ENCODE data around the gene PARP1.
"Not testable (repeated sequence)": the region's sequence is repeated elsewhere in the genome, so short reads cannot be mapped to it uniquely, and the experiment has no call there.

PARP1 gene

GRCh38 chr1:226429858-226430715 is 22.2 kb upstream of the PARP1 start:
- no peak for TF ChIP-seq CTCF (IDR thresholded peaks at IDR 0.05; ENCODE audit: insufficient read depth, low read depth, low read length, missing control alignments)
- DNase-seq (ENCODE audit: low read depth), result no peak

GRCh38 chr1:226428791-226429461 is 21.0 kb upstream of the PARP1 start:
- no peak for DNase-seq (ENCODE audit: low read depth)
- TF ChIP-seq CTCF (IDR thresholded peaks at IDR 0.05; ENCODE audit: insufficient read depth, low read depth, low read length, missing control alignments), result no peak
- no peak overlapping the region for H3K4me3 ChIP-seq (ENCODE audit: low read depth, low read length)

More at GRCh38 chr1:226429858-226430715, 22.2 kb upstream of the PARP1 start:
- no peak overlapping the region for H3K4me3 ChIP-seq (ENCODE audit: low read depth, low read length)

- TF ChIP-seq CTCF (IDR thresholded peaks at IDR 0.05; ENCODE audit: insufficient read depth, low read depth, low read length, missing control alignments), result no peak
- H3K4me3 ChIP-seq (ENCODE audit: low read depth, low read length), result no peak overlapping the region
- DNase-seq (ENCODE audit: low read depth), result no peak
Measured at GRCh38 chr1:226428348-226428747, 20.5 kb upstream of the PARP1 start.

- no peak for DNase-seq (ENCODE audit: low read depth)
- no peak overlapping the region for H3K4me3 ChIP-seq (ENCODE audit: low read depth, low read length)
- no peak for TF ChIP-seq CTCF (IDR thresholded peaks at IDR 0.05; ENCODE audit: insufficient read depth, low read depth, low read length, missing control alignments)
Measured at GRCh38 chr1:226427131-226427530, 19.2 kb upstream of the PARP1 start.

- H3K4me3 ChIP-seq (ENCODE audit: low read depth, low read length); DNase-seq (ENCODE audit: low read depth): not testable (repeated sequence)
Measured at GRCh38 chr1:226426395-226426794, 18.5 kb upstream of the PARP1 start.

- H3K4me3 ChIP-seq (ENCODE audit: low read depth, low read length), result peak overlapping the region; percentile 6
Measured at GRCh38 chr1:226425431-226426031, 17.6 kb upstream of the PARP1 start.

More at GRCh38 chr1:226425431-226426031, 17.6 kb upstream of the PARP1 start:
- TF ChIP-seq CTCF (IDR thresholded peaks at IDR 0.05; ENCODE audit: insufficient read depth, low read depth, low read length, missing control alignments), result no peak
- peak; percentile 60 for DNase-seq (ENCODE audit: low read depth)

Measured in GM12865 (cell line).